ENCODE data around the gene BRIP1. TPM values are rescaled to one million over a fixed set of nuclear protein-coding genes. Genes with fewer than 3 reads are reported as not detected.
"Not testable (repeated sequence)": the region's sequence is repeated elsewhere in the genome, so short reads cannot be mapped to it uniquely, and the experiment has no call there.

Gene BRIP1
- total and polyA plus RNA-seq, 3 donors from 2014 or later, result 7.5 to 10.6 (median 10.5) TPM

DNA sequence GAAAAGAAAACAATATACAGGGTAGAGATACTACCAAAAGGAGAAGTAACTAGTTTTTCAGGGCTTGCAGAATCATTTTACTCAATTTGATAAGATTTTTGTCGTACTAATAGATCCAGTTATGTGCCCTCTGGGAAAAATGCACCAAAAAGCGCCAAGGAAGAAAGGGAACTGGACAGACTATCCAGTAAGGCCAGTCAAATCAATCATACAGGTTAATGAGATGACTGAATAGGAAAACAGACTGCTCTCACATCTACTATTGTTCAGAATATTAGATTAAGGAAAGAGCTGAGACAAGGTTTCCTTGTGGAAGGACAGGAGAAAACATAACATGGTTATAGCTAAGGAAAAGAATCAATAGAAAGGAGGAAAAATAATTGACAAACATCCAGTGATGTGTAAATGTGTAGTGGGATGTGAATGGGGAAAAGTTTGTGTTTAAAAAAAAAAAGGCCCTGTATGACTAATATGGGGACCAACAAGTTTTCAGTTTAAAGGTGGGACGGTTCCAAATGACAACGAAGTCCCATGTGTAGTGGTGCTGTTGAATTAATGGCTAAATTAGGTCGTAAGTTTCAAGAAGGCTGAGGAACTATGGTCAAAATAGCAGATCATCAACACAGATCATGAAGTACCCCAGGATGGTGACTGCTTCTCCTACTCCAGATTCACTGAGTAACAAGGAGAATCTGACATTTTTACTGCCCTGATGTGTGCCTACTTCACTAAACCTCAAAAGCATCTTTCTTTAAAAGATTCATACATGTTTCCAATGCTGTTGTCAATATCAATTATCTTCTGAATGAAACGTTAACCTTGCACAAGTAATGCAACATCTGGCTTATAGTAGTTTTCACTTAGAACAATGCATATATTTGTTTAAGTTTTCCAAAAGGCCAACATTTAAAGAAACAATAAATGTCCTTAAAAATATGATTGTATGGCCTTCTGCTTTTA is 40.7 kb downstream of the BRIP1 start:
- Histone ChIP-seq H3K4me3 (no peak overlapping the region), H3K4me1 (no peaks in the 10 kb centered on the region), H3K36me3 (ENCODE audit: low read depth, missing control alignments) (no peaks in the 10 kb centered on the region), H3K9me3 (no peaks in the 10 kb centered on the region), H3K27ac (no peak overlapping the region), H3K27me3 (no peaks in the 10 kb centered on the region)
- intact Hi-C loops (cut with DNase I; ENCODE audit: low total_unique reads), result no loop called here
- WGBS, 2 donors, result 82 to 91% methylated on average over 6 of the region's 6 CpGs
- TF ChIP-seq POLR2A (IDR thresholded peaks at IDR 0.05), result no peak
- TF ChIP-seq, protein P1, sequence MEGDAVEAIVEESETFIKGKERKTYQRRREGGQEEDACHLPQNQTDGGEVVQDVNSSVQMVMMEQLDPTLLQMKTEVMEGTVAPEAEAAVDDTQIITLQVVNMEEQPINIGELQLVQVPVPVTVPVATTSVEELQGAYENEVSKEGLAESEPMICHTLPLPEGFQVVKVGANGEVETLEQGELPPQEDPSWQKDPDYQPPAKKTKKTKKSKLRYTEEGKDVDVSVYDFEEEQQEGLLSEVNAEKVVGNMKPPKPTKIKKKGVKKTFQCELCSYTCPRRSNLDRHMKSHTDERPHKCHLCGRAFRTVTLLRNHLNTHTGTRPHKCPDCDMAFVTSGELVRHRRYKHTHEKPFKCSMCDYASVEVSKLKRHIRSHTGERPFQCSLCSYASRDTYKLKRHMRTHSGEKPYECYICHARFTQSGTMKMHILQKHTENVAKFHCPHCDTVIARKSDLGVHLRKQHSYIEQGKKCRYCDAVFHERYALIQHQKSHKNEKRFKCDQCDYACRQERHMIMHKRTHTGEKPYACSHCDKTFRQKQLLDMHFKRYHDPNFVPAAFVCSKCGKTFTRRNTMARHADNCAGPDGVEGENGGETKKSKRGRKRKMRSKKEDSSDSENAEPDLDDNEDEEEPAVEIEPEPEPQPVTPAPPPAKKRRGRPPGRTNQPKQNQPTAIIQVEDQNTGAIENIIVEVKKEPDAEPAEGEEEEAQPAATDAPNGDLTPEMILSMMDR (IDR thresholded peaks at IDR 0.05), result no peak
- DNase-seq, result no peak

DNA sequence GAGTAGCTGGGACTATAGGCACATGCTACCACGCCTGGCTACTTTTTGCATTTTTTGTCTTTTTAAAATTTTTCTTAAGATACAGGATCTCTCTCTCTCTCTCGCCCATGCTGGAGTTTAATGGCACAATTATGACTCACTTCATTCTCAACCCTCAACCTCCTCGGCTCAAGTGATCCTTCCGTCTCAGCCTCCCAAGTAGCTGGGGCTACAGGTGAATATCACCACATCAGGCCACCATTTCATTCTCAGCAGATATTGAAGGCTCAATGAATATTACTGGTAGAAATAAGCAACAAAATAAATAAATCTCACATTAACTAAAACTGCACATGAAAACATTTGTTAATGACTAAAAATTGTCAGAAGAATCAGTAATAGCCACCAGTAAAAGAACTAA is 41.7 kb downstream of the BRIP1 start:
- Histone ChIP-seq H3K4me3 (no peak overlapping the region), H3K27ac (no peak overlapping the region), H3K27me3 (no peaks in the 10 kb centered on the region), H3K36me3 (ENCODE audit: low read depth, missing control alignments) (no peaks in the 10 kb centered on the region), H3K9me3 (no peaks in the 10 kb centered on the region), H3K4me1 (no peaks in the 10 kb centered on the region)
- no peak for TF ChIP-seq POLR2A (IDR thresholded peaks at IDR 0.05)
- TF ChIP-seq, protein P1 (IDR thresholded peaks at IDR 0.05), result no peak
- DNase-seq, result no peak
- intact Hi-C loops (cut with DNase I; ENCODE audit: low total_unique reads), result no loop called here
- WGBS, 2 donors, result 71% methylated on average over 4 of the region's 4 CpGs

- not testable (repeated sequence) for H3K4me1 ChIP-seq, DNase-seq
- WGBS, 2 donors, result 93% methylated on average over 3 of the region's 3 CpGs
These were observed 44.1 kb downstream of the BRIP1 start for GRCh38 chr17:61819265-61819664.

DNA sequence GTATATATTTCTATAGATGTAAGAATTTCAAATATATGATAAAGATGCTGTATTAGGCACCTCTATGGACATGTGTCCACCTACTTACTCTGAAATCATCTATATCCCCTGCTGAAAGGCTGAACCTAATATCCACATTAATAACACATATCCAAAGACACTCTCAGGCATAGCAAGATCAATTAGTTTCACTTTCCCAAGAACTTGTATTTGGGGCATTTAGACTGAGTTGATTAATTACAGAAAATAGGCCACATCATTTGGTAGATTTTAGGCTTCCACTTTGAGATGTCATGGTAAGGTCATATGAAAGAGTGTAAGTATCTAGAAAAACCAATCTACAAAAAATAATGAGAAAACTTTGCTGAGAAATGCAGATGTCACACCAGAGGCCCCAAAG is 45.1 kb downstream of the BRIP1 start:
- no peak for DNase-seq
- Histone ChIP-seq H3K27me3 (no peaks in the 10 kb centered on the region), H3K9me3 (no peaks in the 10 kb centered on the region), H3K27ac (no peak overlapping the region), H3K36me3 (ENCODE audit: low read depth, missing control alignments) (no peaks in the 10 kb centered on the region), H3K4me1 (no peaks in the 10 kb centered on the region), H3K4me3 (no peak overlapping the region)
- intact Hi-C loops (cut with DNase I; ENCODE audit: low total_unique reads), result no loop called here
- TF ChIP-seq POLR2A (IDR thresholded peaks at IDR 0.05), result no peak
- TF ChIP-seq, protein P1 (IDR thresholded peaks at IDR 0.05), result no peak

More at GRCh38 chr17:61819265-61819664, 44.1 kb downstream of the BRIP1 start:
- H3K4me3 ChIP-seq; H3K9me3 ChIP-seq; intact Hi-C loops (cut with DNase I; ENCODE audit: low total_unique reads); H3K27ac ChIP-seq; H3K27me3 ChIP-seq; H3K36me3 ChIP-seq (ENCODE audit: low read depth, missing control alignments): not testable (repeated sequence)

DNA sequence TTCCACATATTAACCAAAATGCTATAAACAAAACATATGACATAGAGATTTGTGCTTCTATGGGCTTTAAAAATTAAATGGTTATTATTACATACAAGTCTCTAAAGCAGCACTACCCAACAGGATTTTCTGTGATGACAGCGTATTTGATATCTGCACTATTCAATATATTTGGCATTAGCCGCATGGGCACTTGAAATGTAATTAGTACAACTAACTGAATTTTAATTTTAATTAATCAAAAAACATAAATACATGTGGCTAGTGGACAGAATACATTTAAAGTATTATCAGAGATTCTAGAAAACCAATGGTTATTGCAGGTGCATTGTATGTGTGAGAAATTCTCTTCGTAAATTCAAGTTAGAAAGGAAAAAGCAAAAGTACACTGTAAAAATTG is 45.9 kb downstream of the BRIP1 start:
- Histone ChIP-seq H3K27ac (no peak overlapping the region), H3K4me3 (no peak overlapping the region), H3K4me1 (no peaks in the 10 kb centered on the region), H3K36me3 (ENCODE audit: low read depth, missing control alignments) (no peaks in the 10 kb centered on the region), H3K27me3 (no peaks in the 10 kb centered on the region), H3K9me3 (no peaks in the 10 kb centered on the region)
- intact Hi-C loops (cut with DNase I; ENCODE audit: low total_unique reads), result no loop called here
- no peak for DNase-seq
- TF ChIP-seq POLR2A (IDR thresholded peaks at IDR 0.05), result no peak
- TF ChIP-seq, protein P1 (IDR thresholded peaks at IDR 0.05), result no peak
- 94 to 97% methylated on average over 3 of the region's 3 CpGs for WGBS, 2 donors

All from testis (tissue), 3 donors.